Measurements from ENCODE around the gene EPB41L3. TPM values are rescaled to one million over a fixed set of nuclear protein-coding genes. Genes with fewer than 3 reads are reported as not detected.

Gene EPB41L3
- polyA plus RNA-seq, 1 donor from 2014 or later: 19.6 TPM

GRCh38 chr18:5516841-5517240 lies 27.0 kb downstream of the EPB41L3 start:
- Histone ChIP-seq H3K9ac (ENCODE audit: low read length) (no peak overlapping the region), H3K4me2 (ENCODE audit: low read length) (no peak overlapping the region), H3K36me3 (ENCODE audit: insufficient read depth, low read length) (no peaks in the 10 kb centered on the region), H3K79me2 (replicated peaks; ENCODE audit: insufficient read depth, low read length) (no peaks in the 10 kb centered on the region), H3F3A (ENCODE audit: insufficient read depth, low read length, poor library complexity, severe bottlenecking) (no peaks in the 10 kb centered on the region), H3K27me3 (ENCODE audit: insufficient read depth, low read depth, low read length) (no peaks in the 10 kb centered on the region), H2AFZ (ENCODE audit: low read depth, low read length) (no peak overlapping the region), H4K20me1 (ENCODE audit: insufficient read depth) (no peaks in the 10 kb centered on the region), H3K9me3 (ENCODE audit: low read length) (no peaks in the 10 kb centered on the region), H3K27ac (ENCODE audit: low read length) (no peak overlapping the region), H3K4me3 (ENCODE audit: low read length) (no peak overlapping the region), H3K9me2 (ENCODE audit: insufficient read depth, low read length) (no peaks in the 10 kb centered on the region)
- TF ChIP-seq SMC3 (conservative IDR thresholded peaks at IDR 0.05; ENCODE audit: poor library complexity) (no peak), REST (IDR thresholded peaks at IDR 0.05; ENCODE audit: borderline replicate concordance) (no peak), TAF1 (IDR thresholded peaks at IDR 0.05; ENCODE audit: low read depth) (no peak), EP300 (conservative IDR thresholded peaks at IDR 0.05; ENCODE audit: poor library complexity, severe bottlenecking) (no peak), POLR2AphosphoS5 (IDR thresholded peaks at IDR 0.05) (peak; percentile 6), RAD21 (conservative IDR thresholded peaks at IDR 0.05) (no peak), EZH2 (IDR thresholded peaks at IDR 0.05; ENCODE audit: borderline replicate concordance, insufficient read depth, low read length, poor library complexity, severe bottlenecking) (no peak)

GRCh38 chr18:5515011-5515784 lies 28.6 kb downstream of the EPB41L3 start:
- H4K20me1 ChIP-seq (ENCODE audit: insufficient read depth): no peaks in the 10 kb centered on the region
- H3F3A ChIP-seq (ENCODE audit: insufficient read depth, low read length, poor library complexity, severe bottlenecking): no peaks in the 10 kb centered on the region
- no peaks in the 10 kb centered on the region for H3K9me2 ChIP-seq (ENCODE audit: insufficient read depth, low read length)
- H3K4me3 ChIP-seq (ENCODE audit: low read length): no peak overlapping the region
- no peak overlapping the region for H2AFZ ChIP-seq (ENCODE audit: low read depth, low read length)
- H3K36me3 ChIP-seq (ENCODE audit: insufficient read depth, low read length): no peaks in the 10 kb centered on the region
- TF ChIP-seq MXI1 (conservative IDR thresholded peaks at IDR 0.05; ENCODE audit: poor library complexity, severe bottlenecking) (no peak), REST (IDR thresholded peaks at IDR 0.05; ENCODE audit: borderline replicate concordance) (peak; percentile 73), EZH2 (IDR thresholded peaks at IDR 0.05; ENCODE audit: borderline replicate concordance, insufficient read depth, low read length, poor library complexity, severe bottlenecking) (no peak), RAD21 (conservative IDR thresholded peaks at IDR 0.05) (no peak)
- TF ChIP-seq, protein P1, sequence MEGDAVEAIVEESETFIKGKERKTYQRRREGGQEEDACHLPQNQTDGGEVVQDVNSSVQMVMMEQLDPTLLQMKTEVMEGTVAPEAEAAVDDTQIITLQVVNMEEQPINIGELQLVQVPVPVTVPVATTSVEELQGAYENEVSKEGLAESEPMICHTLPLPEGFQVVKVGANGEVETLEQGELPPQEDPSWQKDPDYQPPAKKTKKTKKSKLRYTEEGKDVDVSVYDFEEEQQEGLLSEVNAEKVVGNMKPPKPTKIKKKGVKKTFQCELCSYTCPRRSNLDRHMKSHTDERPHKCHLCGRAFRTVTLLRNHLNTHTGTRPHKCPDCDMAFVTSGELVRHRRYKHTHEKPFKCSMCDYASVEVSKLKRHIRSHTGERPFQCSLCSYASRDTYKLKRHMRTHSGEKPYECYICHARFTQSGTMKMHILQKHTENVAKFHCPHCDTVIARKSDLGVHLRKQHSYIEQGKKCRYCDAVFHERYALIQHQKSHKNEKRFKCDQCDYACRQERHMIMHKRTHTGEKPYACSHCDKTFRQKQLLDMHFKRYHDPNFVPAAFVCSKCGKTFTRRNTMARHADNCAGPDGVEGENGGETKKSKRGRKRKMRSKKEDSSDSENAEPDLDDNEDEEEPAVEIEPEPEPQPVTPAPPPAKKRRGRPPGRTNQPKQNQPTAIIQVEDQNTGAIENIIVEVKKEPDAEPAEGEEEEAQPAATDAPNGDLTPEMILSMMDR (IDR thresholded peaks at IDR 0.05; ENCODE audit: poor library complexity, severe bottlenecking): no peak
- no peaks in the 10 kb centered on the region for H3K27me3 ChIP-seq (ENCODE audit: insufficient read depth, low read depth, low read length)
- H3K27ac ChIP-seq (ENCODE audit: low read length): no peak overlapping the region
- no peak overlapping the region for H3K9ac ChIP-seq (ENCODE audit: low read length)
- no peaks in the 10 kb centered on the region for H3K79me2 ChIP-seq (replicated peaks; ENCODE audit: insufficient read depth, low read length)
- H3K9me3 ChIP-seq (ENCODE audit: low read length): no peaks in the 10 kb centered on the region
- no peak overlapping the region for H3K4me2 ChIP-seq (ENCODE audit: low read length)

Data from neural cell (in vitro differentiated cells).